Daoy (cell line): ENCODE data around the gene HIVEP3. TPM values are rescaled to one million over a fixed set of nuclear protein-coding genes. Genes with fewer than 3 reads are reported as not detected.
A peak's percentile ranks its signal among the peaks of the same experiment; 100 is the strongest.

Experiments used
- DNase-seq: peaks from one replicate; pipeline ENCODE4 v3.0.0-alpha.2; 2015; ENCODE audit warnings: low read depth
- total RNA-seq: library from RNA; depleted of rRNA; stranded (reverse); fragments of >200 nt; shearing (Covaris generic); gene quantifications from 2 replicates; pipeline ENCODE4 v1.2.3, GENCODE V29; 2014; rRNA removed

HIVEP3 gene
- total RNA-seq, 1 experiment from 2014 or later = 9.5 TPM

DNA sequence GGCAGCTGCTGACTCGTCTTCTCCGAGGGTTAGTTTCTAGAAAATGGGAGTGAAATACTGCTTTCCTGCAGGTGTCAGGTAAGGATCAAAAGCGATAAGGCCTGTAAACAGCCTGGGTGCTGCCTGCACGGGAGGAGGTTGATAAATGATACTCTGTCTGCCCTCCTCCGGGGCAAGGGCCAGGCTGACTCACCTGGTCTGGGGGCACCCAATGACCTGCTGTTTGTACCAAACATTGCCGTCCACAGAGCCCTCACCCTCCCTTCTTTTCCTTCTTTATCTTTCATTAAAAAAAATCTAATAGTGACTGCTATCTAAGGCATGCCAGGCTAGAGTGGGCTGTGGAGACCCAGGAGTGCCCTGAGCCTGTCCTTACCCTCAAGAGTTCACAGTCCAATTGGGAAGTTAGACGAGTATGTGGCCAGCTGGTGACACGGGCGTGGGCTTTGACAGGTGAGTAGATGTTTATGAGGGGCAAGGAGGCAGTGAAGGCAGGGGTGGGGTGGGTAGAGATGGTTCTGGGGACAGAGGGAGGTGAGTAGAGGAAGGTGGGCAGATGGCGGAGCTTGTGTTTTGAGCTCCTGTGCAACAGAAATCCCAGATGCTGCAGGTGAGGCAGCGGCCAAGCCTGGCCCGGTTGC, 450.5 kb downstream of the HIVEP3 start:
- no peak for DNase-seq

DNA sequence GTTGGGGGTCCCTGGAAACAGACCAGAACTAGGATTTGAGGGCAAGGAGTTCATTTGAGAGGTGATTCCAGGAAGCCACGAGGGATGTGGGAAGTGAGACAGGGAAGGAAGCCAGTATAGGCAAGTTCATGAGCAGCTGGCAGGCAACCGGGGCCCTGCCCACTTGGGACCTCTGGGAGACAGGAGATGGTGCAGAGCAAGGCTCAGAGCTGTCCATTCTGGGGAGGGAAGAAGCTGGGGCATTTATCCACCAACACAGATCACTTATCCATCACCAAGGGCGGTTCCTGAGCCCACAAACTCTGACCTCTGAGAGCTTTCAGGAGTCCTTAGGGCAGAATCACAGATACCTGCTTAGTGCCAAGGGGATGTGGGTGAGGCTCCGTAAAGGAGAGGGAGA, 451.0 kb downstream of the HIVEP3 start:
- no peak for DNase-seq

- DNase-seq = no peak
Observed at GRCh38 chr1:41466146-41466545, 452.6 kb downstream of the HIVEP3 start.

- DNase-seq = no peak
Observed at GRCh38 chr1:41465741-41466140, 453.0 kb downstream of the HIVEP3 start.

- peak; percentile 41 for DNase-seq
Observed at GRCh38 chr1:41464885-41465284, 453.8 kb downstream of the HIVEP3 start.

DNA sequence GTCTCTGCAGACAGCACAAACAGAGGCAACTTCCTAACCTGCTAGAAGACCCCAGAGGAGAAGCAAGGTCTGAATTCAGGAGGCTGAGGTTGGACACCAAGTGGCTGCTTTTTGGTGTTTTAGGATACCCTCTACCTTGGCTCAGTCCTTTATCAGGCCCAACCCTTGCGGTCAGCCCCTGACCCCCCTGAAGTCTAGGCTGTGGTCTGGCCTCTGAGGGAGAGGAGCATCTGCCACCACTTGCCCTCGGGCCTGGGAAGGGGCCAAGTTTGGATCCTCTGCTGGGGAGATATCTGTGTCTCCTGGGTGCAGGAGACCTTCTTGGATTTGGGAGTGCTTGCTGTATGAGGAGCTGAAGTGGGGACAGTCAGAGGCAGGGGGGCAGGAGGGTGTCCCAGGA, 455.2 kb downstream of the HIVEP3 start:
- no peak for DNase-seq

GRCh38 chr1:41462680-41463004, 456.1 kb downstream of the HIVEP3 start:
- no peak for DNase-seq

DNA sequence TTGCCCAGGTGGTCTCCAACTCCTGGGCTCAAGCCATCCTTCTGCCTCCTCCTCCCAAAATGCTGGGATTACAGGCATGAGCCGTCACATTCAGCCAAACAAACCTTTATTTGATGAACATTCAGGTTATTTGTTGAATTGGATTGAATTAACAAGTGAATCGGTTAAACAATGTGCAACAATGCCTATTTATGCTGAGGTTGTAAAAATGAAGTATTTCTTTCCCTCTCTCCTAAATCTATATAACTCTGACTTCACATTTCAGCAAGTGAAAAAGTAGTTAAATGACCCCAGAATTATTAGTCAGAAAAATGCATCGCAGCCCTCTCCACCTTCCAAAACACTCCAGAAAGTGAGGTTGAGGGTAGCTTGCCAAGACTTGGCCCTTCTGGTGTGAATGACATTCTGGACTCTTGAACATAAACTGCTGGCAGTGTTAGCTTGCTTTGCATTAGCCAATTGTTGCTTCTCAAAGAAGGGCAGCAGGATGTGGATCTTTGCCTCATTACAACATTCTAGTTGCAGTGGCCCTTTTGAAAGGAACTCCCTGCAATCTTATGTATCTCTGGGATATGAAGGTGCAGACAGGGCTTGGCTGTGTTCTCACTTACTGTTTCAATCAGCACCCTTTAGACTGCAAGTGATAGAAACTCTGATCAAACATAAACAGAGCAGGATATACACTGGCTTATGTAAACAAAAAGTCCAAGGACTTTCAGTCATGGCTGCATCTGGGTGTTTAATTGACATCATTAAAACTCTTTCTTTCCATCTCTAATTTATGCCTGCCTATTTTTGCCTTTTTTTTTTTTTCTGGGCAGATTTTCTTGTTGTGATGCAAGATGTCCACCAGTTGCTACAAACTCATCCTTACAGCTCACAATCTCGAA, 456.7 kb downstream of the HIVEP3 start:
- DNase-seq = no peak

- no peak for DNase-seq
Observed at GRCh38 chr1:41456847-41457540, 461.7 kb downstream of the HIVEP3 start.

Other genes starting within 250 kb of the HIVEP3 start
- gene GUCA2B, start 234.5 kb upstream of the HIVEP3 start, total RNA-seq = not detected in 2 replicates
- not detected in 2 replicates for gene GUCA2A, start 245.8 kb upstream of the HIVEP3 start, total RNA-seq